ENCODE measurements around the gene RNF126.
"Not testable (repeated sequence)": the region's sequence is repeated elsewhere in the genome, so short reads cannot be mapped to it uniquely, and the experiment has no call there.

DNA sequence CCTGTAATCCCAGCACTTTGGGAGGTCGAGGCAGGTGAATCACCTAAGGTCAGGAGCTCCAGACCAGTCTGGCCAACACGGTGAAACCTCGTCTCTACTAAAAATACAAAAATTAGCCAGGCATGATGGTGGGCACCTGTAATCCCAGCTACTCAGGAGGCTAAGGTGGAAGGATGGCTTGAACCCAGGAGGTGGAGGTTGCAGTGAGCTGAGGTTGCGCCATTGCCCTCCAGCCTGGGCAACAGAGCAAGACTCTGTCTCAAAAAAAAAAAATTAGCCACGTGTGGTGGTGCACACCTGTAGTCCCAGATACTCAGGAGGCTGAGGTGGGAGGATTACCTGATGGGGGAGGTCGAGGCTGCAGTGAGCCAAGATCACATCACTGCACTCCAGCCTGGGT, 39.8 kb upstream of the RNF126 start:
- not testable (repeated sequence) for TF ChIP-seq CTCF (conservative IDR thresholded peaks at IDR 0.05; ENCODE audit: low read depth, low read length); EZH2 (IDR thresholded peaks at IDR 0.05; ENCODE audit: borderline replicate concordance, low read depth, low read length, poor library complexity, severe bottlenecking)

All from A673 (cell line).